ENCODE data around the gene SH3D19.

DNA sequence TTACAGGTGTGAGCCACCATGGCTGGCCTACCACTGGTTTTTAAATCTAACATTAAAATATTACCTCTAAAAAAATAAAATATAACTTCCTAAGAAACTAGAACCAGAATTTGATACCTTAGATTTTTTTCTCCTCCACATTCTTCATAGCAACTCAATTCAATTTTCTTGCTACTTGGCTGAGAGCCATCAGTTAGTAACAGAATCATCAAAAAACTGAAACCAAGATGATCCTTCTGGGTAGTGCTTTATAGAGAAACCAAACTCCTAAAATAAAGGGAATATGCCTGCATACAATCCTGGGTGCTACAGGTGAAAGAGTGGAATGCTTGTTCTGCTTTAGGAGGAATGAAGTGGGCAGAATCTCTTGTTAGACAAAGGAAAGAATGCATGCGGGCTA lies 161.6 kb downstream of the SH3D19 start:
- TF ChIP-seq EZH2 (IDR thresholded peaks at IDR 0.05; ENCODE audit: low read depth), result no peak
- TF ChIP-seq, protein P1, sequence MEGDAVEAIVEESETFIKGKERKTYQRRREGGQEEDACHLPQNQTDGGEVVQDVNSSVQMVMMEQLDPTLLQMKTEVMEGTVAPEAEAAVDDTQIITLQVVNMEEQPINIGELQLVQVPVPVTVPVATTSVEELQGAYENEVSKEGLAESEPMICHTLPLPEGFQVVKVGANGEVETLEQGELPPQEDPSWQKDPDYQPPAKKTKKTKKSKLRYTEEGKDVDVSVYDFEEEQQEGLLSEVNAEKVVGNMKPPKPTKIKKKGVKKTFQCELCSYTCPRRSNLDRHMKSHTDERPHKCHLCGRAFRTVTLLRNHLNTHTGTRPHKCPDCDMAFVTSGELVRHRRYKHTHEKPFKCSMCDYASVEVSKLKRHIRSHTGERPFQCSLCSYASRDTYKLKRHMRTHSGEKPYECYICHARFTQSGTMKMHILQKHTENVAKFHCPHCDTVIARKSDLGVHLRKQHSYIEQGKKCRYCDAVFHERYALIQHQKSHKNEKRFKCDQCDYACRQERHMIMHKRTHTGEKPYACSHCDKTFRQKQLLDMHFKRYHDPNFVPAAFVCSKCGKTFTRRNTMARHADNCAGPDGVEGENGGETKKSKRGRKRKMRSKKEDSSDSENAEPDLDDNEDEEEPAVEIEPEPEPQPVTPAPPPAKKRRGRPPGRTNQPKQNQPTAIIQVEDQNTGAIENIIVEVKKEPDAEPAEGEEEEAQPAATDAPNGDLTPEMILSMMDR (conservative IDR thresholded peaks at IDR 0.05), result no peak

Measured in PC-9 (cell line).